GM18873 (cell line): ENCODE measurements around the gene LAMB3.
A peak's percentile ranks its signal among the peaks of the same experiment; 100 is the strongest.

ENCODE experiments used
- ATAC-seq: cut with Tn5 transposase; IDR thresholded peaks from one replicate; pipeline ENCODE4 v1.9.1; 2021; ENCODE audit warnings: mild to moderate bottlenecking, moderate library complexity, moderate number of reproducible peaks; ENCODE audit not compliant: unreplicated experiment, low FRiP score

LAMB3 gene

DNA sequence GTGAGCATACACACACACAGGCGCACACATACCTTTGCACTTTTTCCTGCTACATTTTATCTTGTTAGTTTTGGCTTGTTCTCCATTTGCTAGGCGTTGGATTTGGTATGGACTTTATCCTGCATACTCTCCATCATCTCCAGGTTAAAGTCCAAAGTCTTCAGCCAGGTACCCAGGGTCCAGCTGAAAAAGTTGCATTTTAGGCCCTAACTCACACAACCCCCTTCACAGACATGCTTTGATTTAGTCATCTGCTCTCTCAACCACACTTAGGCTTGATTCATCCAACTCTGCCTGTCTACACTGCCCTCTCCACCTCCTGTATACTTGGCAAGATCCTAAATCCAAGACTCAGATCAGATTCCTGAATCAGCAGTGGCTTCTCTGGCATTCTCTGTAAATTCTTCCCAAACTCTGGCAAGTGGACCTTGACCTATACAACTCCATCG lies 10.7 kb upstream of the LAMB3 start:
- ATAC-seq: no peak

DNA sequence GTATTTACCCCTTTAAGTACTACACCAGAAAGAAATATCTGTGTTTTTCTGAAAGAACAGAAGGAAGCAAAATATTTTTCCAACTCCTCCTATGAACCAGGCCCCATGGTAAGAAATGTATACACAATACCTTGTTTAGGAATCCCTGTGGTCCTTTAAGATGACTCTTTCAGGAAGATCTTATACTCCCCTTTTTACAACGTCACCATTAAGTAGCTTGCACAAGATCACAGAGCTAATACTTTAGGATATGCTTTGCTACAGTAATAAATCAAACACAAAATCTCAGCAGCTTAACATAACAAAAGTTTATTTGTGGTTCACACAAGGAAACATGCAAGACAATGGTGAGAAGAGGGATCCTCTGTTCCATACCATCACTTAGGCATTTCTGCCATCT lies 8.8 kb upstream of the LAMB3 start:
- ATAC-seq: no peak

DNA sequence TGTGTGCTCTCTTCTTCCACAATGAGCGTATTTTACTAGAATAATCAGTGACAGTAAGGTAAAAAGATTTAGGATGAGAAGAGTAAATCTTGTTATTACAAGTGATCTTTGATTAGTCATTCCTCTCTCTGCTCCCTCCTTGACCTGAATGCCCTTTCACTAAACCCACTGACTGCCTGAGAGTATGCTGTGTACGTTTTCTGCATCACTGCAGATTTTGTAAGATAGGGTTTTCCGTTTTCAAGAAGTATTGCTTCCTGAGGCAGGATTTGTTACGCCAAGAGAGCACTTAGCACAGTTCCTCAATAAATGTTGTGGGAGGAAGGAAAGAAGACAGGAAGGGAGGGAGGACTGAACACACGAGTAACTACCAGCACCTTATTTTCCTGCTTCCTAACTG lies 7.7 kb upstream of the LAMB3 start:
- ATAC-seq: peak; percentile 82

DNA sequence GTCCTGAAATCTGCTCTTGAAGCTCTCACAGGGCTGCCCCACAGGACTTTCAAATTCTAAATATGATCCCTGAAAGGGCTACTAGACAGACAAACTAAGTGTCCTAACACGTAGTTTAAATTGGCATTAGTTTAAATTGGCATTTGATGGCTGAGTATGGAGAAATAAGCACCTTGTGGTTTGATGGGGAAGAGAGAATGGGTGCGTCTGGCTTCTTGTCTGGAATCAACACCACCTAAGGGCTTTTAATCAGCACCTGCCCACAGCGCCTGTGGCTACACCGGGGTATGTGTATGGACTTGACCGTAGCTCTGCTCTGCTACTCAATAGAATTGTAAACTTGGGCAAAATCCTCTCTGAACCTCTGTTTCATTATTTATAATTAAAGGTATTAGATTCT lies 5.7 kb upstream of the LAMB3 start:
- ATAC-seq: no peak

DNA sequence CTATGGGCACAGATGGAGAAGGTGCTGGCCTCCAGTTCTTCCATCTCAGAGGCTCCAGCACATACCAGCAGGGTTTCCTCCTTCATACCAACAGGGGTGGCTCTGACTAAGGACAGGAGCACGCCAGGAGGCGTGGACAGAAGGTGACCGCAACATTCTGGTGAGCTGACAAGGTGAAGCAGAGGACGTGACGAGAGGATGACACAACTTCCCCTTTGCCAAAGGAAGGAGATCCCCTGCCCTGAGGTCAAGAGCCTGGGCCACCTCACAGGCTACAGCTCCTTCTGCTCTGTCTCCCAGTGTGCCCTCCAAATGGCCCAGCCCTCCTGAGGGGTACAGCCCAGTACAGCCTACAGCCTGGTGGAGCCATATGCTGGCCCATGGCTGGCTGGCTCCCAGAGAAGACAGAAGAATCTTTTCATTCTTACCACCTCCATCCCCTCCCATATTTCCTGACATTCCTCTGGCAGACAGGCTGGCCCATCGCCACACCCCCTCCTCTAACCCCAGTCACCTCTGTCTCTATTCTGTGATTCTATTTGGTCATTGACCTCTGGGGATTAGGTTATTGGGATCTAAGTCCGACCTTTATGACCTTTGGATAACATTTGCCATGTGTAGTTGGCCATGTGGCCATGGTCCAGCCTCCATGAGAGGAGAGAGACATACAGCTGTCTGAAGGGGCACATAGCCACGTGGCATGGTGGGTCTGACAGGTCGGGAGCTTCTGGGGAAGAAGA lies 5.1 kb upstream of the LAMB3 start:
- no peak for ATAC-seq

DNA sequence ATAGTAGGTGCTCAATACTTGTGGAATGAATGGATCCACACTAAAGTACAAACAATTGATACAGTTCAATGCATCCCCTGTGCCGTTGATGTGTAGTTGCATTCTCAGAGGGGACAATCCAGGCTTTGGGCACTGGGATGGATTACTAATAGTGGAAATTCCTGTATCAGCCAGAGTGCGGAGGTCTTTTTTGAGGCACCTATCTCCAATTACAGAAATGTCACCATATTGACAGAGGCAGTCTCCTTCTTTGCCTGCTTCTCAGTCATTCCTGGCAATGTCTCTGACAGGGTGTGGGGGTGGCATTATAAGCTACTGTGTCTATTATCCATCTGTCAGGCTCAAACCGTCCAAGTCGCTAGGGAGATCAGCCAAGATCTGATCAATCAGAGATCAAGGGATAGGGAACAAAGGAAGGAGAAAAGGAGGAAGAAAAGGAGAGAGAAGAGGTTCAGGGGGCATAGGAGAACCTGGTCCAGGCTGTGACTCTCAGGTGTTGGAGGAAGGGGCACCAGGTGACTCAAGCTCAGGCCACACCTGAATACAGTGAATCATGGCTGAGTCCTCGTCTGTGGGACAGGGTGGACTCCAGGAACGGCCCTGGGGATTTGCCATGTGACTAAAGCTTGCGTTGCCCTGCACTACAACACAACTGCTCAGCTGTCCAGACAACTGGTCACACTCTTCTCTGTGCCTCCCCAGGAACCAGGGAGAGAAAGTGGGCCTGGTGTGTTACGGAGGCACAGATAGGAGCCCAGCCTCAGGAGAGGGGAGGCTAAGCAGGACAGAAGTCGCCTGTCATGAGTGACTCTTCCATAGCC lies 3.4 kb upstream of the LAMB3 start:
- no peak for ATAC-seq

DNA sequence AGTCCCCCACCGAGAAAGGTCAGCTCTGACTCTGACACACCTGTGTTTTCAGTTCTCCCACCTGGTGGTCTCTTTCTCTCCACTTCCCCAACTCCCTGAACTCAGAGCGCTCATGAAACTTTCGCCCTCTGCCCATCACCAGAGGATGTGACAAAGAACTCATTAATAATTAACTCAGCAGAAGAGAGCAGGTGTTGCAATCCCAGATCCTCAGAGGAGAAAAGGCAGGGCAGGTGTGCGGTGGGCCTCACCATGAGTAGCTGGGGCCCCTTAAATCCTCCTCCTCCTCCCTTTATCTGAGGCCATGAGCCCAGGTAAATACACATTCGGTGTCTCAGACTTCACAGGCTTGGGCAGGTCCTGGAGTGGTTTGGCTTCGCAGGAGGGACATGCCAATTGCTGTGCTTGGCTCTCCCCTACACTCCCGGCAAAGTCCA lies 1.7 kb upstream of the LAMB3 start:
- peak; percentile 51 for ATAC-seq

DNA sequence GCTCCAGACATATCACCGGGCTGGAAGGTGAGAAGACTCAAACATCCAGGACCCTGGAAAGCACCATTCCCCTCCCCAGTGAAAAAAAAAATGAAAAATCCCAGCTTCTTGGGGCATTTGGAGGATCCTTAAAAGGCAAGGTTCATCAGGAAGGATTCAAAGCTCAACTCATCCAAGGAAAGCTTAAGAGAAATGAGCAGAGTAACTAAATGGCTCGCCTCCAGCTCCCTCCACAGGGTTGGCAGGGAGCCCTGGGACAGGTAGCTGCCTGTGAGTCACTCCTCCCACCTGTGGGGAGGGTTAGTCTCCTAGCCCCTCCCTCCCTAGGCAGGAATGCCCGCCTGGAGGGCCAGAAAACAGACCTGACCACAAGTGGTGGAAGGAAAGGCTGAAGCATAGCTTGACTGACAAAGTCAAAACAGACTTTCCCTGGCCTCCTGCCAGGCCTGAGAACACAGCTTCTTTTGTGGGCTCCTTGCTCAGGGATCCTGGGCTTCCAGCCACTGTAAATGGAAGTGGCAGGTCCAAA lies 712 bp upstream of the LAMB3 start:
- no peak for ATAC-seq

DNA sequence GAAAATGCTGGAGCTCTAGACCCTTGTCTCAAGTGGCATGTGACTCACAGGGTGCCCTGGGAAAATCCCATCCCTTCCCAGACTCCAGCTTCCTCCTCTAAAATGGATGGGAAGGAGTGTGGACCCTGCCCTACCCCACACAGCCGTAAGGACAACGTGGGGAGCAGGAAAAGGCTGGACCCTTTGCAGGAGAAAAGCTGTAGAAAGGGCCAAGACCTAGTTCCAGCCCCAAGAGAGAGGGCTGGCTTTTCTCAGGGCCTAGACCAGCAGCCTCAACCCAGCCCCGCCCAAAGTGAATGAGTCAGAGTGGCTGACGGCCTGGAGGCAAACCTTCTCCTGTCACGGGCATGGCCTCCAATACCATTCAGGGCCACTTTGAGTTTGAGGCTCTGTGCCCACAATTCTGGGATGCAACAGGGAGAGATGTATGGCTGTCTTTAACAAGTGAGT lies 1.1 kb downstream of the LAMB3 start:
- no peak for ATAC-seq

DNA sequence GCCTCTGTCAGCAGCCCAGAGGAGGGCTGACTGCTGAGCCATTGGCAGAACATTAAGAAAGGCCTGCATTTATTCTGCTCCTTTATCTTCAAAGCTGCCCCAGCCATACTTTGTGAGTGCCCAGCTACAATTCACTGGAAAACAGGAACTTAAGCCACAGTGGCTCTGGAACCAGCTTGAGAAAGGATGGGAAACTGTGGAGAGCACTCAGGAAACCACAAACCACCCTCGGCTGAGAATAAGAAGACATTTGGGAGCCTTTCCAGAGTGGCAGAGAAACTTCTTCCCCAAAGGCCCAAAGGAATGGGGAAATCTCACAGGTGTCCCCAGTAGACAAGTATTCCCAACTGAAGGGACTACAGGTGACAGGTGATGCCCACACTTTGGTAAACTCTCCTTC lies 1.8 kb downstream of the LAMB3 start:
- ATAC-seq: no peak

DNA sequence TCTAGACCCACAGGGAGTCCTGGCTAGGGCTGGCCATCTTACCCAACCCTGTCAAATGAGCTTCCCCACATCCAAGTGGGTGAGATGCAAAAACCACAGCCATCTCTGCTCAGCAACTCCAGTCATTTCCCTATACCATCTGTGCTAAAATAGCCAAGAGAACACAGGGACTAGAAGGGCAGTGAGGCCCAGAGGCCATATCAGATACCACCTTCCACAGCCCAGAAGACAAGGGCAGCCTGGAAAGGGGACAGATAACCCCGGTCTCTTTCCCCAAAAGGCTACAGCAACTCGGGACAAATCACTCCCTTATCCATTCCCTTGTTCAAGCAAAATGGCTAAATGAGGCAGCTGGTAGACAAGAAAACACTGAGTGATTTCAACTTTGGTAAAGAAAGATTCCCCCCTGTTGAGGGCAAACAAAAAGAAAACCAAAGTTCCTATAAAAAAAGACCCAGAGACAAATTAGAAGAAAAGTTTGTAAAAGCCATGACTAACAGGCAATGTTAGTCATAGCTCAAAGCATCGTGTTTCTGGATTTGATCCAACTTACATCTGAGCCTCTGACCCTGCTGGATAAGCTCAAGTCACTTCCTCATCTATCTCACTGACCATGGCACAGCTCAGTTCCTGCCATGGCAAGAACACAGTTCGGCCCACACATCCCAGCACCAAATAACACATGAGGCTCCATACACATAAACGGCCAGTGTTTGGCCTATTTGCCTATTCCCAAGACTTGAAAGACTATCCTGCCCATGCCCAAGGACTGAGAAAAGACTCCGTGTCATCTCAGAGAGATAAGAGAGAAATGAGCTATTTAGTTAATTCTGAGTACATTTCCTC lies 3.1 kb downstream of the LAMB3 start:
- no peak for ATAC-seq

DNA sequence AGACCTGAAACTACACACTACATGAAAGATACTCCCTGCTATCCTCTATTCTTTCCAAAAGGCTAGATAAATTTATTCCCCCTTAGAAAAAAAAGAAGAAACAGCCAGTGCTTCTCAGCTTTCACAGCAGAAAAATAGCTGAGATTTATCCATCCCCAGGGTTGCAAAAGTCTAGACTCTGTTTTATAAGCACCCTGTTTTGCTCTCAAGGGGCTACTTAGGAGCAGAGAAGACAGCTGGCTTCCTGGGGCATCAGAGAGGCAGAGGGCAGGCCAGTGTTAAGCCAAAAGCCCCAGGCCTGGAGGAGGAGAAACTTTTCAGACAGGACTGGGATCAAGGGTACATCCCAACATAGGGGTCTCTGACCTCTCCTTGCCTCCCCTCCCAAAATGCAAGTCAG lies 3.9 kb downstream of the LAMB3 start:
- ATAC-seq: no peak

DNA sequence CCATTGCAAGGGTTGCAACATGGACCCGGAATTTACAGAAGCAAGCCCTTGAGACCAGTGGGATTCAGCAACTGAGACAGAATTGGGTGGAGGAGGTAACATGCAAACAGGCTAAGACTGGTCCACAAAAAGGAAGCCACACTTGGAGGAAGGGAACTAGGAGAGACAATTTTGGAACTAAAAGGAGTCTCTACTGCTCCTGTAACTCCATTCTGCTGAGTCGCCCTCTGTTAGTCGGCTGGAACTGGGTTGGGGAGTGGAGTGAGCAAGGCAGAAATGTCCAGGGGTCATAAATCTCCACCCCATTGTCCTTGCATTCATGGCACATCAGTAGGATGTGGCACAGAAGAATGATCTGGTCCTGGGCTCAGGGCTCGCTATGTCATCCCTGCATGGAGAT lies 5.1 kb downstream of the LAMB3 start:
- ATAC-seq: no peak

DNA sequence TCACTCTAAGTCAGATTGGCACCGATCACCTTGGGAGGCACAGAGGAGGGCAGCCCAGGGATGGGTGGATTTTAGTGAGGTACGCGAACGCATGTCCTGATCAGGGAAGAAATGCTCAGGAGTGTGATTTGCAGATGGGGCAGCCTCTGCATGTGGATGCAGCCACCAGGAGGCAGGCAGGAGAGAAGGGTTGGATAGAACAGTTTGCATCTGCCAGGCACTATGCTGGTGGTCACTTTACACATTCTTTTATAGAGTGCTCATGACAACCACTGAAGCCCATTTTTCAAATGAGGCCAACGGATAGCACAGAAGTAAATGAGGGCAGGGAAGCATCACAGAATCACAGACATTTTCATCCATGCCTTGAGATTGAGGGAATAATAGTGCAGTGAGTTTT lies 5.7 kb downstream of the LAMB3 start:
- no peak for ATAC-seq

DNA sequence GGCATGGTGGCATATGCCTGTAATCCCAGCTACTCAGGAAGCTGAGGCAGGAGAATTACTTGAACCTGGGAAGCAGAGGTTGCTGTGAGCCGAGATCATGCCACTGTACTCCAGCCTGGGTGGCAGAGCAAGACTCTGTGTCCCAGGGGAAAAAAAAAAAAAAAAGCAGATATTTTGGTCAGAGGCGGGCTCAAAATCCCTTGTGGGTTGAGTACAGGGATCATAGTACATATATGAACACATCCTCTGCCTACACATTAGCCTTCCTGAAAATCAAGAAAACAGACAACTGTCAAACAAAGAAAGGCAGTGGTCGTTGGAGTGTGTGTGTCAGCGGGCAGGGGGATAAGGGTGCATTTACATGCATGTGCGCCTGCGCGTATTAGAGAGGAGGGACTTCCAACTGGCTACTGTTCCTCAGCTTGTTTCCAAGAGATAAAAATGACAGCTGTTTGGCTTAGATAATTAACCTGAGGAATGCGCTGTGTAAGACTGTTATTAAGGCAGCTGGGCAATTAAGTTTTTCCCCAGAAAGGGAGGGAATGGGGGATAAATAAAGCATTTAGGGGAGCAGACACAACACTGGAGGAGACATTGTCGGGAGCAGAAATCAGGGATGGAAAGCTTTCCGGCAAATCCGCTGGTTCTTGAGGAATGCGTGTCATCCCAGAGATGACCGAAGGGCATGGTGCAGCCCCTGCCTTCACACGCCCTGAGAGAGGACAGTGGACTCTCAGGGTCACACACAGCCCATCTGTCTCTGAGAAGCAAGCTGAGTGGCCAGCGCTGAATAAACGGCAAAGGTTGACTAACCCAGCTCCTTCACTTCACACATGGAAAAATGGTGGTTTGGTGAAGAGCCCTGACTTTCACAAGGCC lies 6.4 kb downstream of the LAMB3 start:
- no peak for ATAC-seq

DNA sequence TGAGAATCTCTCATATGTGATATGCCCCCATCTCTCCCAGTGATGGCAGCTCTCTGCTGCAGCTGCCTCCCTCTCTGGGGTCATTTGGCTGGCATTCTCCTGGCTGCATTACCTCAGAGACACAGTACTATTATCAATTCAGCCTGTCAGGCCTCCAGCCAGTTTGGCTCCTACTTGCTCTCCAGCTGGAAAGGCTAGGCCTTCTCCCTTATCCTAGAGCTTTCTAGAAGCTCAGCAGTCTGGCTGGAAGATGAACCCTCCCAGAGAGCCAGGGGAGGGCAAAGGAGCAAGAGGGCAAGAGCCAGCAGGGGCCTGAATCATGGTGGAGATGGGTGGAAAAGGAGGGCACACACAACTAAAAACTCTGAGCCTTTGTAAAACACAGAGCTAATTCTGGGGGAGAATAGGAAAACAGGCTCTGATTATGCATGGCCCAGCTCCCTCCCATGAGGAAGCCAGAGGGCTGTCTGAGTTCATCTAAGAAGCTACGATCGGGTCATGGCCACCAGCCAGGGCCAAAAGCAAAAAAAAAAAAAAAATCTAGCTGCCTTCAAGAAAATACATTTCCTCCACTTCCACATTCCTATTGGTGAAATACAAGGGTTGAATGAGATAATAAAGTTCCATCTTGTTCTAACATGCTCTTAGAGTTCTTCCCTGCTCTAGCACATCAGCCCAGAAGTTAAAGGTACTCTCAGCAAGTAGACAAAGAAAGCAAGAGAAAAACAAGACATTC lies 8.8 kb downstream of the LAMB3 start:
- no peak for ATAC-seq

DNA sequence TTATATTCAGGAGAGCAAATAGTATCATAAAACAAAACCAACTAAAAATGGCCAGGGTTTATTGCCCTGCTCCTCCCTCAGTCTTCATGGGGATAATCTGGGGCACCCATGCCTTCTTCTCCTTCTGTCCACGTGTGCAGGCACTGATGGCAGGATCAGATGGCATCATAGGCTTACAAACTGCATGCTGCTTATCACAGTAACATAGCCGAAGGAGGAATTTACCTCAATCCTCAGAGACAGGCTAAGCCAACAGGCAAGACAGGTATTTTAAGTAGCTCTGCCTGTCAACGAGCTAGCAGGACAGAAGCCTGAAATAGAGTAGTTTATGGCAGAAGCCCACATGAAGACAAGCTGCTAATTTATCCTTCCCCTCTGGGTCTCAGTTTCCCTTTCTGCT lies 9.4 kb downstream of the LAMB3 start:
- no peak for ATAC-seq

DNA sequence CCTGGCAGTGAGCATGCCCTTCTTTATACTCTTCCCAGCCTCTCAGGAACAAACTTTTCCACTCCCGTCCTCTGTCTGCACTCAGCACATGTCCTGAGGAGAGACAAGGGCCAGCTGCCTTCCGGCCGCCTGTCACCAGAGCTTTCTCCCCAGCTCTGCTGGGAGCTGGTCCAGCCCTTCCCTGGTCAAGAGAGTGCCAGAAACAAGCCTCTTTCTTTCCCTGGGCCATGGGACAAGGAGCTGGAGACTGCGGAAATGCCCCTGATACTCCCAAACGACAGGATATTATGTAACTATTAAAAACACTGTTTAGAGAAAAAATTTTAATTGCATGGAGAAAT lies 10.4 kb downstream of the LAMB3 start:
- ATAC-seq: no peak

DNA sequence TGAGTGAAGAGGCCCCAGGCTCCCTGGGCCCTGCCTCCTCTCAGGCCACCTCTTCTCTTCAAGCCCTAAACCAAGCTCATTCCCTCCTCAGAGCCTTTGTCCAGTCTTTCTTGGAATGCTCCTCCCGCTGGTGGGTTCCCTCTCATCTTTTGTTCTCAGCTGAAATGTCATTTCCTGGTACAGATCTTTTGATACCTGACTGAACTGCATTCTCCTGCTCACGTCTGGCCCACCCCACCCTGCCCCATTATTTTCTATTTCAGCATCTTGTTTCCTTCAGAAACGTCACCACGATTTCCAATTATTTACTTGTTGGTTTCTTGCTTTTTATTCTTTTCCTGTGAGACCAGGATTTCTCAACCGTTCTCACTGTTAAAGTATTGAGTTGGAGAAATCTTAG lies 16.4 kb downstream of the LAMB3 start:
- no peak for ATAC-seq
